Measurements from ENCODE around the gene RNPS1. TPM values are rescaled to one million over a fixed set of nuclear protein-coding genes. Genes with fewer than 3 reads are reported as not detected.

RNPS1 gene
- total RNA-seq, 2 donors from 2014 or later = 163 to 241 TPM

- Histone ChIP-seq H3K9me3 (no peaks in the 10 kb centered on the region), H3K27me3 (replicated peaks; ENCODE audit: insufficient read depth) (no peaks in the 10 kb centered on the region), H3K4me3 (no peak within 1 kb of the TSS), H3K36me3 (peaks cover 0 to 16% of the 10 kb centered on the region in 2 donors), H3K4me1 (replicated peaks) (peaks cover 25% of the 10 kb centered on the region), H3K27ac (no peak within 1 kb of the TSS)
- TF ChIP-seq POLR2AphosphoS5 (IDR thresholded peaks at IDR 0.05) = no peak
- TF ChIP-seq, protein P1, sequence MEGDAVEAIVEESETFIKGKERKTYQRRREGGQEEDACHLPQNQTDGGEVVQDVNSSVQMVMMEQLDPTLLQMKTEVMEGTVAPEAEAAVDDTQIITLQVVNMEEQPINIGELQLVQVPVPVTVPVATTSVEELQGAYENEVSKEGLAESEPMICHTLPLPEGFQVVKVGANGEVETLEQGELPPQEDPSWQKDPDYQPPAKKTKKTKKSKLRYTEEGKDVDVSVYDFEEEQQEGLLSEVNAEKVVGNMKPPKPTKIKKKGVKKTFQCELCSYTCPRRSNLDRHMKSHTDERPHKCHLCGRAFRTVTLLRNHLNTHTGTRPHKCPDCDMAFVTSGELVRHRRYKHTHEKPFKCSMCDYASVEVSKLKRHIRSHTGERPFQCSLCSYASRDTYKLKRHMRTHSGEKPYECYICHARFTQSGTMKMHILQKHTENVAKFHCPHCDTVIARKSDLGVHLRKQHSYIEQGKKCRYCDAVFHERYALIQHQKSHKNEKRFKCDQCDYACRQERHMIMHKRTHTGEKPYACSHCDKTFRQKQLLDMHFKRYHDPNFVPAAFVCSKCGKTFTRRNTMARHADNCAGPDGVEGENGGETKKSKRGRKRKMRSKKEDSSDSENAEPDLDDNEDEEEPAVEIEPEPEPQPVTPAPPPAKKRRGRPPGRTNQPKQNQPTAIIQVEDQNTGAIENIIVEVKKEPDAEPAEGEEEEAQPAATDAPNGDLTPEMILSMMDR (IDR thresholded peaks at IDR 0.05) = no peak
- no peak for TF ChIP-seq POLR2A (IDR thresholded peaks at IDR 0.05)
- WGBS = 66% methylated on average over 21 of the region's 24 CpGs
- DNase-seq (ENCODE audit: low spot score) = no peak
- intact Hi-C loops (cut with DNase I) = no loop called here
Measured at GRCh38 chr16:2210386-2211365, 57.2 kb downstream of the RNPS1 start, which contains the start of gene BRICD5. Gene BRICD5 (minus strand): TSS chr16:2210863. CDS start chr16:2210833, 30 bp downstream.

DNA sequence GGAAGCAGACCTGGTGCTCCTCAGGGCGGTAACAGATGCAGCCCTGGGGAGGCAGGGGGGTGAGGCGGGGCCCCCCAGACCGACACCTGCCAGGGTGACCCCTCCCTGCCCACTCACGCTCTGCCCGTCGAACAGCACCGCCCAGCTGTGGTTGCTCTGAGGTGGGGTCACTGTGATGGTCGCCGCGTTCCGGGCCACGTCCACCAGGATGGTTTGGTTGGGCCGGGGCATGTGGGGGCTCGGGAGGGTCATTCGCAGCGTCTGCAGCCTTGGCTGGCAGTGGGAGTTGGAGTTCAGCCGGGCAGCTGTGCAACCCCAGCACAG, 58.0 kb downstream of the RNPS1 start:
- intact Hi-C loops (cut with DNase I) = no loop called here
- H3K27ac ChIP-seq = no peak overlapping the region
- peaks cover 25% of the 10 kb centered on the region for H3K4me1 ChIP-seq (replicated peaks)
- H3K4me3 ChIP-seq = no peak overlapping the region
- no peaks in the 10 kb centered on the region for H3K9me3 ChIP-seq
- WGBS = 75% methylated on average over 14 of the region's 17 CpGs
- H3K36me3 ChIP-seq = peaks cover 0 to 16% of the 10 kb centered on the region in 2 donors
- H3K27me3 ChIP-seq (replicated peaks; ENCODE audit: insufficient read depth) = no peaks in the 10 kb centered on the region
- no peak for DNase-seq (ENCODE audit: low spot score)
- TF ChIP-seq POLR2A (IDR thresholded peaks at IDR 0.05) (no peak), POLR2AphosphoS5 (IDR thresholded peaks at IDR 0.05) (no peak)
- TF ChIP-seq, protein P1 (IDR thresholded peaks at IDR 0.05) = no peak

- TF ChIP-seq, protein P1 (IDR thresholded peaks at IDR 0.05) = no peak
- TF ChIP-seq POLR2A (IDR thresholded peaks at IDR 0.05) (no peak), POLR2AphosphoS5 (IDR thresholded peaks at IDR 0.05) (no peak)
- Histone ChIP-seq H3K36me3 (peaks cover 0 to 16% of the 10 kb centered on the region in 2 donors), H3K4me1 (replicated peaks) (peaks cover 25% of the 10 kb centered on the region), H3K27me3 (replicated peaks; ENCODE audit: insufficient read depth) (no peaks in the 10 kb centered on the region), H3K27ac (no peak overlapping the region), H3K9me3 (no peaks in the 10 kb centered on the region), H3K4me3 (no peak overlapping the region)
- intact Hi-C loops (cut with DNase I) = loop anchor here (10.0 kb wide), 1 partner anchor 45 kb away; the partner anchor contains the start of gene ECI1
- WGBS = 77% methylated on average over 28 of the region's 29 CpGs
- DNase-seq (ENCODE audit: low spot score) = no peak
Measured at GRCh38 chr16:2209258-2210008, 58.5 kb downstream of the RNPS1 start.

DNA sequence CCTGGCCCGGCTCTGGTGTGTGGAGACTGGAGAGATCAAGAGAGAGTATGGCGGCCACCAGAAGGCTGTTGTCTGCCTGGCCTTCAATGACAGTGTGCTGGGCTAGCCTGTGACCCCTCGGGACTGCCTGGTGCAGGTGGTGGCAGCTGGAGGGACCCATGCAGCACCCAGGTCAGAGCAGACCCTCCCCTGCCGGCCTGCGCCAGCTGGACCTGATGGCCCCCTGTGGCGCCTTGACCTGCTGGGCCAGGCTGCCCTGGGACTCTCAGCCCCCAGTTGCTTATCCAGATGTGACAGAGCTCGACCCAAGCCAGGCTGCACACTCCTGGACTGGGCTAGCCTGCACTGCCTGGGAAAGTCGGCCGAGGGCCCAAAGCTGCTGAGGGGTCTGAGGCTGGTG, 59.2 kb downstream of the RNPS1 start:
- Histone ChIP-seq H3K4me1 (replicated peaks) (peaks cover 23% of the 10 kb centered on the region), H3K36me3 (peaks cover 0 to 16% of the 10 kb centered on the region in 2 donors), H3K27me3 (replicated peaks; ENCODE audit: insufficient read depth) (no peaks in the 10 kb centered on the region), H3K9me3 (no peaks in the 10 kb centered on the region), H3K4me3 (no peak overlapping the region), H3K27ac (no peak overlapping the region)
- TF ChIP-seq, protein P1 (IDR thresholded peaks at IDR 0.05) = no peak
- TF ChIP-seq POLR2AphosphoS5 (IDR thresholded peaks at IDR 0.05) (no peak), POLR2A (IDR thresholded peaks at IDR 0.05) (no peak)
- 85% methylated on average over 6 of the region's 9 CpGs for WGBS
- intact Hi-C loops (cut with DNase I) = loop anchor here (10.0 kb wide), 1 partner anchor 46 kb away; the partner anchor contains the start of gene ECI1
- DNase-seq (ENCODE audit: low spot score) = no peak

Data from prostate gland (tissue), 2 donors.